ENCODE results near the gene SLC9A9.

The SLC9A9 gene

DNA sequence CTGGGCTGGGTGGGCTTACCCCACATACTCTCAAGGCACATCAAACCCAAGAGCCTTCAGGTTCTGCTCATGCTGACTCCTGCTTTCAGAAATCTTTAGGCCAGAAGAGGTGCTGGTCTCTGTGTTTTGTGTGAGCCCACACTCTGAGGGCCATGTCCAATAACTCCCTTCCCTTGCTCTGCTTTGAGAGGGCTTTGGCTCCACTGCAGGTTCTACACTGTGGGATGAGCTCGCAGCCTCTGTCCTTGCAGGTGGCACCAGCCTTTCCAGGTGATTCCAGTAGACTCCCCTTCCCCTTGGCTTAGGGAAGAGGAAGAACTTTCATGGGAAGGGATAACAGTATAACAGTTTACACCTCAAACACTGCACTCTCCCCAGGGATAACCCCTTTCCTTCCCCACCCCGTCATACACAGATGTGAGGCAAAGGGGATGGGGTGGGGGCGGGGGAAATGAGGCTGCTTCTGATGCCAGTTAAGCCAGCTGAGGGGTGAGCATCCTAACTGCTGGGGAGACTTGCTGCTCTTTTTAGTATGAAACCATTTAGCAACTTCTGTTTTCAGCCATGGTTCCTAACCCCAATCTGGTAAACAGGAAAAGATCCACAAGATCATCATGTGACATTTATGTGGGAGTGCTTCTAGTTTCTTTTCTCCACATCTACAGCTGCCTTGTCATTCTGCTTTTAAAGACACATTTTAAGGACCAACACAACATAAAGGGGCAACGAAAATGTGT is 262.4 kb downstream of the SLC9A9 start:
- DNase-seq = no peak

DNA sequence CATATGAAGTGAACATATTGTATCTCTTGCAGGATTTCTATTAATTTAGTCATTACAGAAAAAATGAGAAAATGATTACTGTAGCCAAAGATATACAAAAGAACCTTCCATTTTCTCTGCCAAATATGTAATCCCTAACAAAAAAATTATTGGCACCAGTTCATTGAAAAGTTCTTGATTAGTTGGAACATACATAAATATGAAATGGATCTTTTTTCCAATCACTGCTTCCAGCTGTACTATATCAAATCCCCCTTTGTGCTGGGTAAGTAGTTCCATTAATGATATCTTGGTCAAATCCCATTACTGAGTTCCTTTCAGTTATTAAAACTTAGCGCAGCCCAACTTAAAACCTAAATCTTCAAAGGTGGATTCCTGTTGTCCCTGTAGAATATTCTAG is 263.8 kb downstream of the SLC9A9 start:
- DNase-seq = no peak

DNA sequence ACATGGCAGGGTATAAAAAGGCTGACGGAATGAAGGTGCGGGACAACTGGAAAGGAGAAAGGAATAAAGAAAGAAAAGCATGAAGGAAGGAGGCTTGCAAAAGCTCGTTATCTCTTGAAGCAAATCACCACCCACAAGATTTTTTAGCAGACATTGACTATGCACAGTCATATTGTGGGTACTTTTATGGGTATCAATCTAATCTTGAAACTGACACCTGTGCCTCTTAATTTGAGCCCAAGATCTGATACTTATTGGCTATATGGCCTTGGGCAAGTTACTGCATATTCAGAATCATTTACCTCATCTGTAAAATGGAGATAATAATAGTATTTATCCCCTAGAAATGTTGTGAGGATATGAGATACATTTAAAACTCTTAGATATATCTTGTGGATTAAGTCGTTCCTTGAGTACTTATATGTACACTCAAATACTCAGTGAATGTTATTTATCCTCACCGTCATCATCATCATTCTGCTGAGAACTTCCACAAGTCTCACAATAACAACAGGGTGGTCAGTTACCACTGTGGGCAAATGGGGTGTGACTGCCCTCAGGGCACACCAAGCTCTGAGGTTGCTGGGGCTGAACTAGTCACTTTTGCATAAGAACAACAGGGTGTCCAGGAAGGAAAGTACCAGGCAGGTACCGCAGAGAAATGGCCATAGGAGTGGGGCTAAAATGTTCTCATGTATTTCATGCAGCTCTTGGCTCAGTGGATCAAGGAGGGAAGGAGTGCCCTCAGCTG is 266.1 kb downstream of the SLC9A9 start:
- DNase-seq = no peak

DNA sequence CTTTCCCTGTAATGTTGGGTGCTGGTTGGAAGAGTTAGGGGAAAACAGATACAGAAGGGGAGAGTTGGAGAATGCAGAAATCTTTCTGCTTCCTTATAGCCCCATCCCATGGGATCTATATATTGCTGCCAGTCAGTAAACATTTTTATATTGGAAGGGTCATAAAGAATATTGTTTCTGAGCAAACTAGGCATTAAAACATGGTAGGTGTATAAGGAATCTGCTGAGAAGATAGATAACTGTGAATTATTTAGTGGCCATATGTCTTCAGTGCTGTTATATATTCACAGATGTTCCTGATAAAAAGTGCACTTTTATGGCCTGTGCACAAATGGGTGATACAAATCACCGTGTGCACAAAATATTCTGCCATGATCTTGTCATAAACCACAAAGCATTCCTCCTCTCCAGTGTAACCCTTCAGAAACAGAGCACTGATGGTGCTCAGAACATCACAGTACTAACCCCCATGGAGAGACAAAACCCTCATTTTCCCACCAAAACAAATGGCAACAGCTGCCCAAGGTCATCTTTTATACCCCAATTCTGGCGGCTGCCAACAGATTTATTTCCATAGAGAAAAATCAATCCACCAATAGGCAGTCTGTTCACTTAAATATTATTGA is 269.3 kb downstream of the SLC9A9 start:
- DNase-seq = no peak

DNA sequence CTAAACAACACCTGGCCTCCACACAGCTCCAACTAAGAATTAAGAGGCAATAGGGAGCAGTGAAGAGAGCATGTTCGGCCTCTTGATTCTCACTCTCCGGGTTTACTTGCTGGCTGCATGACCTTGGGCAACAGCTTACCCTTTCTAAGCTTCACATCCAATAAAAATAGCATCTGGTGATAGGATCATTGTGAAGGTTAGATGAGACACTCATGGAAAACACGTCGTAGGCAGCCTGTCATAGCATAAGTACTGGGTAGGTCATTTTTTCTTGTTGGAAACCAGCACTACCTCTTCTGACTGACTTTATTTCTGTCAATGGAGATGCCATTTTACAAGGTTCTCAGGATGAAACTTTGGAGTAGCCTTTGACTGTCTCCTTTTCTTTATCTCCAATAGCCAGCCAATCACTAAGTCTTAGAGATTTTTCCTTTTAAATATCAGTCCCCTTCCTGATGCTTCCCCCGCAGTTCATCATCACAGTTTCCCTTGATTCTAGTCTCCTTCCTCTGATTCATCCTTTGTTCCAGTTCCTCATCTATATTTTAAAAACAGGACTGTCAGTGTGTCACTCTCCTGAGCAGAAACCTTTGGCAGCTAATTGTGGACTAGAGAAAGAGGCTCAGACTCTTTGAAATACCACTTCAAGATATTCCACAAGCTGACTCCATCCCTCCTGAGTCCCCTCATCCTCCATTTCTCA is 271.5 kb downstream of the SLC9A9 start:
- DNase-seq = no peak

DNA sequence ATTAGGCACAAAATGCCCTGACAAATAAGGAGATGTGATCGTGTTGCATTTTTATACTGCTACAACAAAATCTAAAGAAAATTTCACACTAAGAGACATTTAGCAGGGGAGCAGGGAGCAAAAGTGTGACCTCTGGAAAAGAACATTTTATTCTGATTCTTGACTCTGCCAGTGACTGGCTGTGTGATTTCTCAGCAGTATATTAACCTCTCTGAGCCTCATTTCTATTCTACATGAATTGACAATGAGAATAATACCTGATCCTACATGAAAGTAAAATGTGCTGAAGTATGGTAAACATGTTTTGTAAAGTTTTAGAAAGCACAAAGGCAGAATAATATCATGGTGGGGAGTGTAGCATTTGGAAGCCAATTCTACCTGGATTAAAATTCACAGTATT is 273.3 kb downstream of the SLC9A9 start:
- DNase-seq = no peak

DNA sequence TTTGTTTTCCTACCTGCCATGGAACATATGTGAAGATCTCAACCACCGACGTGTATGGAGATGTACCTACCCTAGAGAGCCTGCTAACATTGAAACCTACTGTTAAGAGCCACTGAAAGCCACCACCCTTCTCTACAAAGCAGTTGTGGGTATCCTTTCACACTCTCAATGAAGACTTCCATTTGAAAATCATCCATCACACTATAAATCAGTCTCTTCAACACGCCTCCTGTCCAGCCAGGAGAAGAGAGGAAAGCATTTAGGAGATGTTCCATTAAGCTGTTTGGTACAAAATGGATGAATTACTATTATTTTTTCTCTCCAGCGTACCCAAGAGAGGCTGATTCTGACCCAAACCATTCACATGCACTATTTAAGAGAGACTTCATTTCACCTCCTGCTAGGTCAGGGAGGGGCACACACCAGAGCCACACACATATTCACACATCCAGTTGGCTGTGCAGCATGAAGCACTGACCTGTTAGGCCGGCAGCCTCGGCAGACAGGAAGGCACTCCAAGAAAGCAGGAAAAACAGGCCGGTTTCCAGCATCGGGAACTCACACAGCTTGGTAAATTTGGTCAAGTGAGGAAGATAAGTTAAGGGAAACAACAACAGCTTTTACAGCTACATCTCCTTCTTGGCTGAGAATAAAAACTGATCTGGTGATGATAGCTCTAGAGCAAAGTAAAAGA is 274.5 kb downstream of the SLC9A9 start:
- no peak for DNase-seq

DNA sequence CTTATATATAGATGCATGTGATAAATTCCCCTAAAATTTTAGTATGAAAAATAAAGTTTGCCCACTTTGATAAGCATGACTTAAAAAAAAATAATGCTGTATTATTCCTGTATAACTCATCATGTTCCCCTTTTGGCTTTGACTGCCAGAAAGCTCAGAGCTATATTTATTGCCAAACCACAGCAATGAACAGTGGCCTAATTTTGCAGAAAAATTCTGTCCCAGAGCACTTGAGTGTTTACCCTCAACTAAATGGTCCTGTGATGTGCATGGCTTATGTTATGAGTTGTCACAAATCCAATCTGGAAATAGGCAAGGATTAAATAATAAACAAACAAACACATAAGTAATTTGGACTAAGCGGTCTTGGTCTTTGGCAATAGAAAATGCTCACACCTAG is 276.7 kb downstream of the SLC9A9 start:
- no peak for DNase-seq

DNA sequence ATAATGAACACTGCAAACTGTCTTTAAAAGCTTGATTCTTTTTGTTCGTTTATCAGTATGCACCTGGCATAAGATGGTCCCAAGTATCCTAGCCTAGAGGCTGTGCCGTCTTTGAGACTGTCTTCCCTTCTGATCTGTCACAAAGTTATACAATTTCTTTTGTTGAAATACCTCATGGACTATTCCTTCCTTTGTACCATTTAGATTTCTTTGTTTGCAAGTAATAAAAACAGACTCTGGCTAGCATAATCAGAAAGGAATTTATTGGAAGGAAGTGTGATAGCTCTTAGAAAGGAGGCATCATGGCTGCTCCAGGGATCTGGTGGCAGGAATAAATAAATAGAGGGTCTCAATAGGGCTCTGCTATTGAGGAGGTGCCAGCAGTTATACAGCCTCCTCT is 280.4 kb downstream of the SLC9A9 start:
- no peak for DNase-seq

DNA sequence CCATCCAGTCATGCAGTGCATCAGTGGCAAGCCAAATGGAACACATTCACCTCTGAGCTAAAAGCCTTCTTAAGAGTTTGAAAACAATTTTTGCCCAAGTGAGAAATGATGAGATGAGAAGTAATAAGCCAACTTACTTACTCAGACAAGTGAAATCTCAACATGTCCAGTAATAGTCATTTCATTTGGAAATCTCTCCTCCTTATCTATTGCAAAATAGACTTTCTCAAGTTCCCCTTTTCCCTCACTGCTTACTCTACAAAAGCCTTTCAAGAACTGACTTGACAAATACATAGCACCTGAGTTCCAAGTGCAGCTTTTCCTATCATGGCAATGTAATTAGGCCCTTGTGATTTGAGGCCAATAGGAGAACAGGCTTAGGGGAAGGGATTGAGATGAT is 282.3 kb downstream of the SLC9A9 start:
- DNase-seq = no peak

DNA sequence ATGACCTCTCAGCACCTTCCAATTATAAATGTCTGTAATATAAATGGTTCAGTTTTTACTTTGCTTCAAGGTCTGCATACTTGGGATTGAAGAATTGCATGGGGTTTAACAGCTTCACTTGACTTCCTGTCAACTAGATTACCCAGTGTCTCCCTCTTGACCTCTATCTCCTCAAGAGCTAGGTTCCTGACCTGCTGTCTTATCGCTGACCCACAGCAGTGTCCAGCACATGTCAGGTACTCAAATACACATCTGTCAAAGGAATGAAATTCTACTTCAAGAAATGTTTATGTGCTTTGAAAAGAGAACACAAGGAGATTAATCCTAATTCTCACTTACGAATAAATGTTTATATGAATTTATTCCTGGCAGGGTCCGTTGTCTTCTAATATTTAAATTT is 284.5 kb downstream of the SLC9A9 start:
- no peak for DNase-seq

DNA sequence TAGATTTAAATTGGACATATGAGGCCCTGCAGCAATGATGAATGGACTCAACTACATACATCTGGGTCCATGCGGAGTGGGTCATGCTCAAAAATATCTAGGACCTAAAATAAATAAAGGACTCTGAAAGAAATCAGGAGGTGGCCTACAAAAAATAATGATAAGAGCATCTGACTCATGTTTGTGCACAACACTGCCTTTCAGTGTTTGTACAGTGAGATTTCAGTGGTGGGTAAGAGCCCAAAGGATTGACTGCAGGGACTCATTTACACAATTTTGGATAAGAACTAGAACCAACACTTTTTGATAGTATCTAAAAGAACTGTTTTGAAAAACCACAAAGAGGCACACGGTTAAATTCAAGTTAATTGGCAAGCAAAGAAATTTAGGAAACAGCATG is 285.5 kb downstream of the SLC9A9 start:
- no peak for DNase-seq

DNA sequence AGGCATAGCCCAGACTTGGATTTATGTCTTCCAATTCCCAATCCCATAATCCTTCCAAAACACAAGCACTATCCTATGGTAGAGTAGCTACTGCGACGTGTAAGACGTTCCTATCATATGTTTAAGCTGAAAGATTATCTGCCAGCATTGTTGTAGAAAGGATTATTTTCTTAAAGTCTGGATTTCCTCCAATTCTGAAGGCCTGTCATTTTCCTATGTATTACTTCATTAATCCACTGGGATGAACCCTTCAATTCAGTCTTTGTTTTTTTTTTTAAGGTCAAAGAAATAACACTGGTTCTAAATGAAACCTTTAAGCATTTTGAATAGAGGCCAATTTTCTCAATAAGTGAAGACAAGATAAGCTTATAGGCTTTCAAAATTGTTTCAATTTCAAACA is 289.0 kb downstream of the SLC9A9 start:
- DNase-seq = no peak

DNA sequence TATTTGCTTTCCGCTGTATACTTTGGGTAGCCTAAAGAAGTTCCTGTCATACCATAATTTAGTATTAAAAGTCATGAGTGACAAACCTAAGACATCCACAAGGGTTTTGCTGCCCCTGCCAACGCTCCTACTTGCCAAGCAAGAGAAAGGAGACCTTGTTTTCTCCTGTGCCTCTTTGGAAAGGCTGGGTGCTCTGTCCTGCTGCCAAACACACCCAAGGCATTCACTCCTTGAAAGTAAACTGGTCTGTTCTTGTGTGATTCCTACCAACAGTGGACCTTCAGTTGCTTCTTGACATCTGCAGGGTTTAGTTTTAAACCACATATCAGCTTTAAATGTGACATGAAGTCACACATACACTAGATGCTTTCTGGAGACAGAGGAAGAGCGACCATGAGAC is 295.4 kb downstream of the SLC9A9 start:
- DNase-seq = no peak

DNA sequence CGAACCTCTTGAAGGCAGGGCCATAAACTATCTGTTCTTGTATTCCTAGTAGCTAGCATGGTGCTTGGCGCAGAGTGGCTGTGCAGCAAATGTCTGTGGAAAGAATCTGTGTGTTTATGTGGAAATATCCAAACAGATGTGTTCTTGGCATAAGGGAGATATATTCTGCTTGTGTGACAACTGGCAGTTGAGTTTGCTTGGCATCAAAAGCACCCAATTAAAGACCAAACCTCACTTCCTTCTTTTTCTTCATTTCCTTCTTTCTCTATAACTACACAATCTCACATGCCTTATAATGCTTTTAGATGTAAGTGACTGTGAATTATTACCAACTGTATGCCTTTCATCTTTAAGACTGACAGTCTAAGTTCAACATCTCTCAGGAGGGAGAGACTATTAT is 296.5 kb downstream of the SLC9A9 start:
- no peak for DNase-seq

DNA sequence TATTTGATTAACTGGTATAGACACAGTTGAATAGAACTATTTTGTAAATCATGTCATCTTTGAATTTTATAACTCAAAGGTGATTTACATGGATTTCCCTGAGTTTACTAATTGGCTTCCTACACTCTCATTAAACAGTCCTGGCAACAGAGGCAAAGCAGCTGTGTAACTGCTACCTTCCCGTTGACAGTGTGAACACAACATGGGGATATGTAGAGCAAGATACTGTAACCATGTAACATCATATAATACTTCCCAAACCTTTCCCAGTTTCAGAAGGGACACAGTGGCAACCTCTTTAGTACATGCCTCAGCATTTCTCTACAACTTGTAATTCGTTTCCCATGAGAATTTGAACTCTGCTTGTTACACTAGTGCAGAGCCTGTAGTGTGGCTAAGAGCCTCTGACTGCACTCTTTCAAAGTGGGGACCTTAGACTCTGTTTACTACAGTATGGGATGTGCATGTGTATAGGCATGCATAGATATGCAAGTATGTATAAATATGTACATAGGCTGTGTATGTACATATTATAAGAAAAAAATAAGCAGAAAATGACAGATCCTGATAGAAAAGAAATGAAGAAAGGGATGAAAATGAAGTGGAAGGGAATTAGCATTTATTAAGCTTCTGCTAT is 299.3 kb downstream of the SLC9A9 start:
- DNase-seq = no peak

DNA sequence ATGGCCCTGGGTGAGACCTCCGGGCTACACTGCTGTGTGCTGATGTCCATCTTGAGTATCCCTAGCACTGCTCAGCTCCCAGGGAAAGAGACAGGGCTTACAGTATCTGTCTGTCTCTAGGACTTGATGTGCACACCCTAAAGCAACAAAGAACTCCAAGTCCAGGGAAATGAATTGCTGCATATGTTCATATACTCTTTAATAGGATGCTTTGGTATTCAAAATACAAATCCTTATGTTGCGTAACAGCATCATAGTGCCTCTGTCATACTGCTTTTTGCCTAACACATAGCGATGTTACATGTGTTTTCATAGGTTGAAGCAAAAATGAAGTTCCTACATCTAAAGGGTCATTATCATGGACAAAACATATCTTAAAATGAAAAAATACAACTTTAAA is 299.9 kb downstream of the SLC9A9 start:
- DNase-seq = no peak

DNA sequence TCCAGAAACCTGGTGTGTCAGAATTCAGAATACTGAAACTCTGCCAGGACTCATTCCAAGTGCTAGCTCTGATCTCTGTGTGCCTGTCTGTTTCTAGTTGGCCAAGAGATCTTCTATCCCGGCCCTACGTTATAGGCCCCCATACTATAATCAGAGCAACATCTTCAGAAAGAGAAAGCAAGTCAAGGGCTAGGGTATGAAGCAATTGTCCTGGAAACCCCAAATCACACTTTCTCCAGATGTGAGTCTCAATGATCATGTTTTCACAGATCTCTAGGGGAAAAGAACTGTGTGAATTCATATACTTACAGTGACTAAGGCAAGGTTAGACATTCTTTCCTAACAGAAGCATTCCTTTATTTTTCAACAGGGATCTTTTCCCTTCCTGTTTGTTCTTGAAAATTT is 309.7 kb downstream of the SLC9A9 start:
- no peak for DNase-seq

DNA sequence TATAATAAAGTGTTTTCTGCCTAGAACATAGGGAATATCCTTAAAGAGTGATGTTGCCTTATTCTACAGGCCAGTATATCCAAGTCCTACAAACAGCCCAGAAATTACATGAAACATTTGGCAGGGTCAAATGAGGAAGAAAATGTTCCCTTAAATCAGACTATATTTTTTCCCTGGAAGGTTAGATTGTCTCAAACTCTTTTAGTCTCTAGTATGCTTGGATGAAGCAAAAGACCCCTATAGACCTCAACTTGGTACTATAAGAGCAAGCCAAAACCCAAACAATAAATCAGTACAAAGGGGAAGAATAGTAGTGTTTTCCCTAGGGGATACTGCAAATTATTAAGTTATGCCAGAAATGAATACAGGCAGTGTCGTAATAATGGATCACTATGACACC is 310.2 kb downstream of the SLC9A9 start:
- no peak for DNase-seq

DNA sequence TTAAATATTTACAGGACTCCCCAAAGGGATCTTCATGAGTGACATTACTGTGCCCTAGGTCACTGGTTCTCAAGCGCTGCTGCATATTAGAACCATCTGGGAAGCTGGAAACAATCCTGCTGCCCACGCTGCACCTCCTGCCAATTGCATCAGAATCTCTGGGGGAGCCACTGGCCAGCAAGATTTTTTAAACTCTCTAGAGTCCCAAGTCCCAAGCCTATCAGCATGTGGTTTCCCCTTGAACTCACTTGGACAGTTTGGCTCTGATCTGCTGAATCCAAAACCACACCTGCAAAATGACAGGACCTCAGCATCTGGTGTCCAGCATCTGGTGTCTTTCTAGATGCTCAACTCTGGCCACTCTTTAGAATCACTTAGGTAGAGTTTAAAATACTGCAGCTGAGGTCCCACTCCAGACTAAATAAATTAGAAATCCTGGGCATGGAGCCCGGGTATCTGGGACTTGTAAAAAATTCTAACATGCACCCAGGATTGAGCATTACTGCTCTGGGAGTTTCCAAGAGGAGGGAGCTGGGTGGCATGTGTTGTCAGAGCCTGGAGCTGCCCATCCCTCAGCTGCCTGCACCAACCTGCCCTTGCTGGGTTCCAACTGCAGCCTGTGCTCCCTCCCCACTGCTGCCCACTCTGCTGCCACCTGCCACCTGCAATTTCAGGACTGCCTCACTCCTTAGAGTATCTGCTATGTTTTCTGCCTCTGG is 311.3 kb downstream of the SLC9A9 start:
- DNase-seq = no peak

DNA sequence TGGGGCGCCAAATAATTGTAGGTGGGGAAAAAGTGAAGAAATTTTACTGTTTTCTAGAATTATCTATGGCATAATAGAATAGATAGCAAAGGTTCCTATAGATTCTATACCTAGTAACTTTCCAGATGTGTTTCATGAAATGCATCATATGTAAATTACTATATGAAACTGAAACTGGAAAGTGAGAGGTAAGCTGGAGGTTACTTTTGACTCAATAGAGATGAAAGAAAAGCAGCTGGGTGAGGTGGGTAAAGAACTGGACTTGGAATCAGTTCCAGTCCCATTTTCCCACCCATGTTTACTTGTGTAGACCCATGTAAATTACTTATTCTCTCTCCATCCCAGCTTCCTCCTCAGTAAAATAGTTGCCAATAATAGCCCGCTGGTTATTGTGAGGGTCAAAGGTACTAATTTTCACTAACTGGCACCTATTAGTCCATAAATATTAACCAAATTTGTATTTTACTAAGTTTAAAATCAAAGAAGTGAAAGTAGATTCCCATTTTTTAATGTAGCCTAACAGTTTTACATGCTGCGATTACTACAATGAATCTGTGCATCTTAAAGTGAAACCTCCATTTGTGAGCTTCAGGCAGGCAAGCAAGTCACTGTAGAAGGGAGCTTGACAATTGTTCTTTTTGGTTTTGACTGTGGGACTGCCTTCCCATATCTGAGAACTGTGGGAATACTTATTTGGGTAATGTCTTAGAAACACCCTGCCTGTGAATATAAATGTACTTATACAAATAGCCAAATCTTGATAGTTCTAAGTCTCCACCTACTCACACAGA is 312.1 kb downstream of the SLC9A9 start:
- no peak for DNase-seq
